Mononuclear cell (primary cell): Measurements from ENCODE around the gene CCDC122. TPM values are rescaled to one million over a fixed set of nuclear protein-coding genes. Genes with fewer than 3 reads are reported as not detected.

Source experiments
- H3K27me3 ChIP-seq: 2 replicates; pipeline ENCODE4 v1.6.0; 2011; ENCODE audit warnings: low read length, control low read depth; ENCODE audit not compliant: insufficient read depth
- H3K4me1 ChIP-seq: 2 replicates; pipeline ENCODE4 v1.5.1; 2011; ENCODE audit warnings: mild to moderate bottlenecking, low read length, control low read depth; ENCODE audit not compliant: insufficient read depth
- H3K4me3 ChIP-seq: 2 replicates; pipeline ENCODE4 v1.5.1; 2011; ENCODE audit warnings: mild to moderate bottlenecking, low read length, moderate library complexity
- H3K9me3 ChIP-seq: 2 replicates; pipeline ENCODE4 v1.5.1; 2011; ENCODE audit warnings: low read depth, mild to moderate bottlenecking, control low read depth, low read length
- total RNA-seq: library from RNA; depleted of rRNA; stranded (reverse); fragments of >200 nt; gene quantifications from one replicate; pipeline ENCODE4 v1.2.3, GENCODE V29; 2012

Gene CCDC122
- total RNA-seq, 1 donor, result 0.52 TPM

GRCh38 chr13:43883631-43884030, 4.1 kb upstream of the CCDC122 start:
- Histone ChIP-seq H3K27me3 (no peaks in the 10 kb centered on the region), H3K4me1 (peaks cover 13% of the 10 kb centered on the region), H3K4me3 (no peak overlapping the region), H3K9me3 (no peaks in the 10 kb centered on the region)

- Histone ChIP-seq H3K9me3 (no peaks in the 10 kb centered on the region), H3K4me1 (peaks cover 26% of the 10 kb centered on the region), H3K4me3 (no peak overlapping the region)
Observed at GRCh38 chr13:43881580-43881979, 2.0 kb upstream of the CCDC122 start.

GRCh38 chr13:43880926-43881325, 1.4 kb upstream of the CCDC122 start:
- no peaks in the 10 kb centered on the region for H3K9me3 ChIP-seq
- H3K4me1 ChIP-seq, result peaks cover 26% of the 10 kb centered on the region
- no peaks in the 10 kb centered on the region for H3K27me3 ChIP-seq
- H3K4me3 ChIP-seq, result no peak overlapping the region

More at GRCh38 chr13:43881580-43881979, 2.0 kb upstream of the CCDC122 start:
- no peaks in the 10 kb centered on the region for H3K27me3 ChIP-seq

DNA sequence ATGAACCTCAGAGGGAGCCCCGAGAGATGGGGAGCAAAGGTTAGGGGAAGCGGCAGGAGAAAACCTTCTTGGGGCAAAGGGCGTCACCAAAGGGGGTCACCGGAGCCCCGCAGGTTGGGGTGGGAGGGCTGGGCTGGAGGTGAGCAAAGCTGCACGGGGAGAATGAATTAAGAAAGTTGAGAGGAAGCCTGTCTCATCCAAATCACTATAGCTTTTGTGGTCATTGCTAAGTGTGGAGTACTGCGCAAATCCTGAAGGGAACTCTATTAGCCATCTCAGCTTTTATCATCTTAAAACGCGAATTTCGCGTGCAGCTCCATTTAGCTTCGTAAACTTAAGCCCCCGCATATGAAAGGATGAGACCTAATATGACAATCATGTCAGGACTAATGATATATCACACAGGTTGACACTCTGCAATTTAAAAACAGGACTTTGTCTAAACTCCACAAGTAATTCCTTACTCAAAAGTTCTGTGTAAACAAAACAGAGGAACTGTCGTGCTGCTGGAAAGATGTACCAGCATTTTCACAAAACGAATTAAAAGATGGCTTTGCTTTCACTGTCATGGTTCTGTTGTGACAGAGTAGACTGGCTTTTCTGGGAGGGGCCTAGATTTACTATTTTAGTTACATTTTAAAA, 795 bp upstream of the CCDC122 start:
- H3K9me3 ChIP-seq, result no peaks in the 10 kb centered on the region
- no peaks in the 10 kb centered on the region for H3K27me3 ChIP-seq
- peaks cover 26% of the 10 kb centered on the region for H3K4me1 ChIP-seq
- H3K4me3 ChIP-seq, result peak overlapping the region; percentile 56

GRCh38 chr13:43879755-43880181, 228 bp upstream of the CCDC122 start, which contains the start of gene LACC1:
Gene LACC1 (plus strand): TSS chr13:43879904. CDS start chr13:43880986, 1,082 bp downstream.
- H3K4me1 ChIP-seq, result peaks cover 26% of the 10 kb centered on the region
- H3K27me3 ChIP-seq, result no peaks in the 10 kb centered on the region
- no peaks in the 10 kb centered on the region for H3K9me3 ChIP-seq
- peak within 1 kb of the TSS; percentile 56 for H3K4me3 ChIP-seq

DNA sequence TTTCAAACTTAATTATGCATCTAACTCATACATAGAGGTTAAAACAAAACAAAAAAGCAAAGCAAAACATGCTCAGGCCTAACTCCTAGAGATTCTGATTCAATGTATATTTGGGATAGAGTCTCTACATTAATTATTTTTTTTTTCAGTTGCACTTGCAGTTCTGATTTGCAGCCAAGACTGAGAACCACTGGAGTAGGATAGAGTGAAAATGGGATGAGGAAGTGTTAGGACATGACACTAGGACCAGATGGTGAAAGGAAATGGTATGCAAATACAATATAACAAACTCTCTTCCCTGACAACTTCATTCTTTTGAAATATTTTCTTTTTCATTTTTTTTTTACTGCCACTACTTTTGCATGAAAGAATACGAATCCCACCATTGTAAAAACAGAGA, 1.8 kb downstream of the CCDC122 start:
- no peaks in the 10 kb centered on the region for H3K27me3 ChIP-seq
- H3K4me1 ChIP-seq, result peaks cover 26% of the 10 kb centered on the region
- H3K9me3 ChIP-seq, result no peaks in the 10 kb centered on the region
- no peak overlapping the region for H3K4me3 ChIP-seq

DNA sequence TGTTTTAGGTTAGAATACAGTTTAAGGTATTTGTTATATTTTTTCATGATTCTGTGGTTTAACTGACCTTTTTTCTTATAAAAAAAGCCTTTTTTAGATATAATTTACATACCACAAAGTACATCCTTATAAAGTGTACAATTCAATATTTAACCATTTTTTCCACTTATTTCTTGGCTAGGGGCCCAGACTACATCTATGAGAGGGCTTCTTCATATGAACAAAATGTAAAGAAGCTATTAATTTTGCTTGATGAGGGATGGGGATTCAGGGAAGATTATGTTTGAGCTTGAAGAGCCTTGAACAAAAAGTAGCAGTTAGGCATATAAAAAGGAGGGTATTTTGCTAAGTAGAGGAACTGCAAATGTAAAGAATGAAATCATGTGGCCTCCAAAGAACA, 2.2 kb downstream of the CCDC122 start:
- Histone ChIP-seq H3K27me3 (no peaks in the 10 kb centered on the region), H3K4me3 (no peak overlapping the region), H3K4me1 (peaks cover 26% of the 10 kb centered on the region), H3K9me3 (no peaks in the 10 kb centered on the region)

DNA sequence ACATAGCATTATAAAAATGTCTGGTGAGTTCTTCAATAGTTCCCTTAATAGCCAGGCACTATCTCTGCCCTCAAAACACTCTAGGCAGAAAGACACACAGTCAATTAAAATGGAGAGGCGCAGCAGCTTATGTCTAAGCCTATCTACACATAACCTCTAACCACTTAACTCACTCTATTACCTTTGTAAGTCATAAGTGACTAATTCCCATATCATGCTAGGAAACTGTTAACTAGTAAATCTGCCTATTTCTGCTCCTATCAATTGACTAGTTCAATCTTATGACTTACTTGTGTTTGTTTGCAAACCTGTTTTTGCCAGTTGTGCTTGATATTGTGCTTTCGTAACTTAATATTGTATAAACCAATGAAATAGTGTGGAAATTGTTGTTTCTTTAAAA, 3.2 kb downstream of the CCDC122 start:
- no peaks in the 10 kb centered on the region for H3K27me3 ChIP-seq
- H3K4me3 ChIP-seq, result no peak overlapping the region
- no peaks in the 10 kb centered on the region for H3K9me3 ChIP-seq
- peaks cover 26% of the 10 kb centered on the region for H3K4me1 ChIP-seq

DNA sequence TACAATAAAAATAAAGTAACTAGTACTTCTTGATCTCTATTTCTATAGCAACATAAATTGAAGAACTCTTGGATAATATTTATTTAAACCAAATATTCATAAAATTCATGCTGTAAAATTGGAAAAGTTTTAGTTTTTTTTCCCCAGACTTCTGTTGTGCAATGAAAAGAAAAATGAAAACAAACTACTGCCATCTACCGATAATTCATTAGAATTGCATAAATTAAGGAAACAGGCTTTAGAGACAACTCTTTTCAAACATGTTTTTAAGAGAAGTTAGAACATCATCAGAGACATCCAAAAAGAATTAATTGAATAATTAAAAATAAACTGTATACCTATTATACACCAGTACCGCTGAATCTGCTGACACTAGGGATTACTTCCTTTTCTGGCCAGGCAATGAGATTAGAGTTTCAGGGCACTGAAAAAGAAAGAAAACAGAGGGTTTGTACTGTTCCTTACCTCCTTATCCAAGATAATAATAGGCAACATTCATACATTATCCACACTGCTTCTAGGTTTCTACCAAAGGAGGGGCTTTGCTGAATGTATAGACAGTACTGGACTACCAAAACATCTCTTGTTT, 4.9 kb downstream of the CCDC122 start:
- H3K4me1 ChIP-seq, result peaks cover 17% of the 10 kb centered on the region
- no peak overlapping the region for H3K4me3 ChIP-seq
- no peaks in the 10 kb centered on the region for H3K27me3 ChIP-seq
- no peaks in the 10 kb centered on the region for H3K9me3 ChIP-seq

DNA sequence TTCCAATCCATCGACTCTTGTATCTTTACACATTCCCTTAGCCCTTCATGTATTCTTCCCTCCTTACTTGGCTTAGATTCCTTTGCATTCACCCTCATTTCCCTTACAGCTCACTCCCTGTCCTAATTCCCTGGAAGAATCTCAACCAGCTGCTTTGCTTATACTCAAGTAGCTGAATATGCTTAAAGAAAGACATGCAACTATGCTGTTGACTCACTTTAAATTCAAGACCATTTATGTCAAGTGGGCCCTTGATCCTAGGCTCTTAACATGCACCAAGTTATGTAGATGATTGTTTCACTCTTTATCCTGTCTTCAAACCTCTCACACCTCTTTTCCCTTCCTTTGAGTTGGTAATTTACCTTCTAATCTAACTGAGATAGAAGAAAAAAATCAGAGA, 7.4 kb downstream of the CCDC122 start:
- no peaks in the 10 kb centered on the region for H3K27me3 ChIP-seq
- no peak overlapping the region for H3K4me3 ChIP-seq
- no peaks in the 10 kb centered on the region for H3K9me3 ChIP-seq
- no peaks in the 10 kb centered on the region for H3K4me1 ChIP-seq

GRCh38 chr13:43865892-43866291, 13.6 kb downstream of the CCDC122 start:
- no peaks in the 10 kb centered on the region for H3K9me3 ChIP-seq
- H3K4me3 ChIP-seq, result no peak overlapping the region
- H3K4me1 ChIP-seq, result no peaks in the 10 kb centered on the region
- no peaks in the 10 kb centered on the region for H3K27me3 ChIP-seq

DNA sequence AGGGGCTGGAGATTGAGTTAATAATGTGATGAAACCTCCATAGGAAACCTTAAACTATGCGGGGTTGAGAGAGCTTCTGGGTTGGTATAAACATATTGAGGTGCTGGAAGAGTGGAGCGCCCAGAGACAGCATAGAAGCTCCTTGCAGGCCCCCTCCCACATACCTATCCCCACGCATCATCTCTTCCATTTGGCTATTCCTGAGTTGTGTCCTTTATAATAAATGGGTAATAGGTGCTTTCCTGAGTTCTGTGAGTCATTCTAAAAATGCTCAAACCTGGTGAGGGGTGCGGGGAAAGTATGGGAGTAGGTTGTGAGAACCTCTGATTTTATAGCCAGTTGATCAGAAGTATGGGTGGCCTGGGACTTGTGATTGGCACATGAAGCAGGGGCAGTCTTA, 14.6 kb downstream of the CCDC122 start:
- no peak overlapping the region for H3K4me3 ChIP-seq
- H3K9me3 ChIP-seq, result no peaks in the 10 kb centered on the region
- no peaks in the 10 kb centered on the region for H3K27me3 ChIP-seq
- no peaks in the 10 kb centered on the region for H3K4me1 ChIP-seq

GRCh38 chr13:43861863-43862262, 17.7 kb downstream of the CCDC122 start:
- Histone ChIP-seq H3K9me3 (no peaks in the 10 kb centered on the region), H3K4me3 (no peak overlapping the region), H3K4me1 (no peaks in the 10 kb centered on the region), H3K27me3 (no peaks in the 10 kb centered on the region)

DNA sequence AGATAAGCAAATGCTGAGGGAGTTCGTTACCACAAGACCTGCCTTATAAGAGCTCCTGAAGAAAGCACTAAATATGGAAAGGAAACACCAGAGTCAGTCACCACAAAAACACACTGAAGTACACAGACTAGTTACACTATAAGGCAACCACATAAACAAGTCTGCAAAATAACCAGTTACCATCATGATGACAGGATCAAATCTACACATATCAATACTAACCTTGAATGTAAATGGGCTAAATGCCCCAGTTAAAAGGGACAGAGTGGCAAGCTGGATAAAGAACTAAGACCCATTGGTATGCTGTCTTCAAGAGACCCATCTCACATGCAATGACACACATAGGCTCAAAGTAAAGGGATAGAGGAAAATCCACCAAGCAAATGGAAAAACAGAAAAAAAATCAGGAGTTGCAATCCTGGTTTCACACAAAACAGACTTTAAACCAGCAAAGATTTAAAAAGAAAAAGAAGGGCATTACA, 26.6 kb downstream of the CCDC122 start:
- H3K4me1 ChIP-seq, result peaks cover 4% of the 10 kb centered on the region
- no peaks in the 10 kb centered on the region for H3K27me3 ChIP-seq
- H3K4me3 ChIP-seq, result no peak overlapping the region

GRCh38 chr13:43850873-43851272, 28.7 kb downstream of the CCDC122 start:
- Histone ChIP-seq H3K27me3 (no peaks in the 10 kb centered on the region), H3K4me3 (no peak overlapping the region), H3K4me1 (peaks cover 8% of the 10 kb centered on the region), H3K9me3 (peaks cover 53% of the 10 kb centered on the region)

More for the DNA sequence above, 26.6 kb downstream of the CCDC122 start:
- peaks cover 53% of the 10 kb centered on the region for H3K9me3 ChIP-seq
